Activated T-helper 17 cell treated with anti-CD3 and anti-CD28 coated beads, Interleukin-2, amount 50 U/mL, for 72 hours (primary cell): ENCODE measurements around the gene CNMD. TPM values are rescaled to one million over a fixed set of nuclear protein-coding genes. Genes with fewer than 3 reads are reported as not detected.
A peak's percentile ranks its signal among the peaks of the same experiment; 100 is the strongest.

Source experiments
- ATAC-seq: fragments of 150-1000 bp; cut with Tn5 transposase; replicated peaks from 2 replicates; pipeline ENCODE4 v1.10.0; 2021; ENCODE audit warnings: mild to moderate bottlenecking, moderate library complexity
- H3K27ac Mint-ChIP-seq: one replicate; pipeline ENCODE4 v1.8.0; 2022; ENCODE audit warnings: mixed read lengths
- H3K27me3 Mint-ChIP-seq: one replicate; pipeline ENCODE4 v1.8.0; 2022; ENCODE audit warnings: mixed read lengths
- H3K36me3 Mint-ChIP-seq: one replicate; pipeline ENCODE4 v1.8.0; 2022; ENCODE audit warnings: low read depth, mild to moderate bottlenecking, mixed read lengths
- H3K4me1 Mint-ChIP-seq: one replicate; pipeline ENCODE4 v1.8.0; 2022; ENCODE audit warnings: mixed read lengths
- H3K4me3 Mint-ChIP-seq: one replicate; pipeline ENCODE4 v1.8.0; 2022; ENCODE audit warnings: mild to moderate bottlenecking, mixed read lengths
- H3K9me3 Mint-ChIP-seq: one replicate; pipeline ENCODE4 v1.8.0; 2022; ENCODE audit warnings: mixed read lengths
- total RNA-seq, 2 donors: library from RNA; stranded (reverse); gene quantifications; one replicate each; pipeline ENCODE4 v1.2.3, GENCODE V29; 2022

CNMD gene
- total RNA-seq, 2 donors from 2014 or later: not detected

DNA sequence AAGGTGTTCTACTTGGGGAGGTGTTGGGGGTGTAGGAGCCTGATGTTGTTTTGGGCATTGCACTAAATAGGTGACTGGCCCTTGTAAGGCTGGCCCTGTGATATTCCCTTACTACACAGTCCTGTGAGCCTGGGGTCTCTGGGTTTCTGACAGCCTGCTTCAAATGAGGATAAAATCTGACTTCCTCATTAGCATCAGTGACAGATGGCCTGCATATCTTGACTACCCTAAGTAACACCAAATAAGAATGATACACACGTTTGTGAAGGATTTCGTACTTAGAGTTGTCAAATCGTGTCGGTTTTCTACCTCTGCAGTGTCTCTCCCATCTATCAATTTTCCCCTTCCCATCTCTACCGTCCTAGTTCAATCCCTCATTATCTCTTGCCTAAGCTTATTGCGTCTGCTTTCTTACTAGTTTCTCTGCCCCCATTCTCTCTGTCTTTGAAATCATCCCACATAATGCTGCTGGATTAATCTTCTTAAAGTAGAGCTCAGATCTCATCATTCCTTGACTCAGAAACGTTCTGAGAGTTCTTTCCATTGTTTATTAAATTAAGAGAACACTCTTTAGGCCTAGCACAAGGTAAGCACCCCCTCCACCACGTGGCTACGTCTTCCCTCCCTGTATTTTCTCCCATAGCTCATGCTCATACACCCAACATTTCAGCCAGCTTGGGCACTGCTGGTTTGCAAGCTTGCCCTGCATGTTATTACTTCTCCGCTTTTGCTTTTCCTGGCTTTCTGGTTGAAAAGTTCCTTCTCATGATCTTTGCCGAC, 26.2 kb upstream of the CNMD start:
- Mint-ChIP-seq H3K4me1 (no peaks in the 10 kb centered on the region), H3K9me3 (peaks cover 8% of the 10 kb centered on the region), H3K27ac (no peak overlapping the region), H3K36me3 (no peaks in the 10 kb centered on the region), H3K27me3 (peaks cover 16% of the 10 kb centered on the region), H3K4me3 (no peak overlapping the region)
- no peak for ATAC-seq

DNA sequence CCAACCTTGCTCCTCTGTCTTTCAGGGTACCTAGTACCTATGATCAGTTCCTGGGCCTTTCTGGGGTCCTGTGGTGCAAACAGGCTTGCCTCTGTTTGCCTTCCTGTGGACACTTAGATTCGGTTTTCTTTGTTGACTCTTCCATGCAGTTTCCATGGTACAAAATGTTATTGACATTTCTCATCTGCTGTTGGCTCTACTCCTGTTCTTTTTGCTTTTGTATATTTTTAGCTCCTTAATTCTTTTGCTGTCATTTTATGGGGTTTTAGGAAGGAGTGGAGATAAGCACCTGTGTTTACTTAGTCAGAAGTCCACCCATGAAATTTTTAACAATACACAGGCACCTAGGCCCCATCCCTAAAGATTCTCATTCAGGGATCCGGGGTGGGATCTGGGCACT, 20.5 kb upstream of the CNMD start:
- Mint-ChIP-seq H3K27me3 (peaks cover 13% of the 10 kb centered on the region), H3K4me1 (no peaks in the 10 kb centered on the region), H3K27ac (no peak overlapping the region), H3K36me3 (no peaks in the 10 kb centered on the region), H3K9me3 (peaks cover 3% of the 10 kb centered on the region), H3K4me3 (no peak overlapping the region)
- no peak for ATAC-seq

GRCh38 chr13:52758114-52758513, 18.5 kb upstream of the CNMD start:
- Mint-ChIP-seq H3K36me3 (no peaks in the 10 kb centered on the region), H3K27ac (no peak overlapping the region), H3K9me3 (peaks cover 3% of the 10 kb centered on the region), H3K4me1 (no peaks in the 10 kb centered on the region), H3K27me3 (peaks cover 17% of the 10 kb centered on the region), H3K4me3 (no peak overlapping the region)
- ATAC-seq: no peak

DNA sequence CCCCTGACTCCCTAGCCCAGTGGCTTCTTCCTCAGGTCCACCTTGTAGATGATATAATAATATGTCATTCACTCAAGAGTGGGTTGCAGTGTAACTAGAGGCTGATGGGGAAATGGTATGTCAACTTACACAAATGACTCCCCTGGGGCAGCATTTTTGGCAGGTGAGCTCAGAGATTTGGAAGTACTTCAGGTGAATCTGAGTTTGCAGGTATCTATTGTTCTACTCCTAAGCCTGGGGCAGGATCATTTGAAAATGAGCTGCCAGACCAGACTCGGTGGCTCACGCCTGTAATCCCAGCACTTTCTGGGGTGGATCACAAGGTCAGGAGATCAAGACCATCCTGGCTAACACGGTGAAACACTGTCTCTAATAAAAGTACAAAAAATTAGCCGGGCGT, 11.6 kb upstream of the CNMD start:
- Mint-ChIP-seq H3K27me3 (peaks cover 29% of the 10 kb centered on the region), H3K4me3 (no peak overlapping the region), H3K4me1 (no peaks in the 10 kb centered on the region), H3K36me3 (no peaks in the 10 kb centered on the region), H3K27ac (no peak overlapping the region), H3K9me3 (no peaks in the 10 kb centered on the region)
- ATAC-seq: no peak

GRCh38 chr13:52750713-52751112, 11.1 kb upstream of the CNMD start:
- H3K4me3 Mint-ChIP-seq: no peak overlapping the region
- H3K27ac Mint-ChIP-seq: no peak overlapping the region
- no peaks in the 10 kb centered on the region for H3K4me1 Mint-ChIP-seq
- no peaks in the 10 kb centered on the region for H3K36me3 Mint-ChIP-seq
- H3K27me3 Mint-ChIP-seq: peaks cover 31% of the 10 kb centered on the region
- H3K9me3 Mint-ChIP-seq: no peaks in the 10 kb centered on the region
- ATAC-seq: no peak

GRCh38 chr13:52749419-52749818, 9.8 kb upstream of the CNMD start:
- Mint-ChIP-seq H3K4me3 (no peak overlapping the region), H3K4me1 (peaks cover 5% of the 10 kb centered on the region), H3K27me3 (peaks cover 41% of the 10 kb centered on the region), H3K27ac (no peak overlapping the region), H3K9me3 (no peaks in the 10 kb centered on the region), H3K36me3 (no peaks in the 10 kb centered on the region)
- no peak for ATAC-seq

- Mint-ChIP-seq H3K4me3 (no peak overlapping the region), H3K27ac (no peak overlapping the region), H3K36me3 (no peaks in the 10 kb centered on the region), H3K27me3 (peaks cover 52% of the 10 kb centered on the region), H3K9me3 (no peaks in the 10 kb centered on the region), H3K4me1 (peaks cover 5% of the 10 kb centered on the region)
- ATAC-seq: no peak
These were observed 6.5 kb upstream of the CNMD start for GRCh38 chr13:52746141-52746540.

- Mint-ChIP-seq H3K9me3 (no peaks in the 10 kb centered on the region), H3K4me1 (peaks cover 5% of the 10 kb centered on the region), H3K27me3 (peaks cover 56% of the 10 kb centered on the region), H3K4me3 (no peak overlapping the region), H3K27ac (no peak overlapping the region), H3K36me3 (no peaks in the 10 kb centered on the region)
- ATAC-seq: no peak
These were observed 5.3 kb upstream of the CNMD start for GRCh38 chr13:52744842-52745375.

- Mint-ChIP-seq H3K4me3 (no peak overlapping the region), H3K36me3 (no peaks in the 10 kb centered on the region), H3K4me1 (peaks cover 5% of the 10 kb centered on the region), H3K27ac (no peak overlapping the region), H3K9me3 (no peaks in the 10 kb centered on the region), H3K27me3 (peaks cover 55% of the 10 kb centered on the region)
- ATAC-seq: no peak
These were observed 4.4 kb upstream of the CNMD start for GRCh38 chr13:52743988-52744387.

GRCh38 chr13:52743569-52743968, 3.9 kb upstream of the CNMD start:
- no peak for ATAC-seq
- Mint-ChIP-seq H3K36me3 (no peaks in the 10 kb centered on the region), H3K27me3 (peaks cover 56% of the 10 kb centered on the region), H3K4me3 (no peak overlapping the region), H3K27ac (no peak overlapping the region), H3K9me3 (no peaks in the 10 kb centered on the region), H3K4me1 (peaks cover 5% of the 10 kb centered on the region)

DNA sequence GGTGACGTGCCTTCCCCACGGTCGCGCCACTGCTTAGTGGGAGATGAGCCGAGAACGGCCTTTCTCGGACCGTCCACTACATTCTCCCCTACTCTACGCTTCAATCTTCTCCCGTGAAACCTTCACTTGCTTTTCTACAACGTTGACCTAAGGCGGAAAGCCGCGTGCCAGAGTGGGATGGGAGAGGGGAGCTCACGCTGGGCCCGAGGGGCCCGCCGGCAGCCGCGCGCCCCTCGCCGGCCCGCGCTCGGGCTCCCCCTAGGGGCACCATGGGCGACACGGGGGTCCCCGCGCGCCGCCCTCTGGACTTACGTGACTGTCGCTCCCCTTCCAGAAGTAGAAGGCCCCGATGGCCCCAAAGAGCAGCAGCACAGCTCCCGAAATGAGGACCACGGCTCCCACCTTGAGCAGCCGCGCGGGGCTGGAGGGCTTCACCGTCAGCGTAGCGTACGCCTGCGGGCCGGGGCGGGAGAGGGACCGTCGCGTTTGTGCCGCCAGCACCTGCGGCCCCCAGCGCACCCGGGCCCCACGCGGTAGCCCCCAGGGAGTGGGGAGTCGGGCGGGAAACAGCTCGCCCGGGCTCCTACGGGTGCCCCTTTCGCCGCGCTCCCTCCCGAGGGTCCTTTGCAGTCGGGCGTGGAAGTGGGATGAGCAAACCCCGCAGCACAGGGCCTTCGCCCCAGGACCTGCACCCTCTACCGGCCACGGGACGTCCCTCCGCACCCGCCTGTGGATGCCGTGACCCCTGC, 727 bp downstream of the CNMD start:
- H3K27me3 Mint-ChIP-seq: peaks cover 47% of the 10 kb centered on the region
- no peaks in the 10 kb centered on the region for H3K9me3 Mint-ChIP-seq
- no peak for ATAC-seq
- no peaks in the 10 kb centered on the region for H3K36me3 Mint-ChIP-seq
- peak overlapping the region; percentile 9 for H3K4me3 Mint-ChIP-seq
- H3K4me1 Mint-ChIP-seq: no peaks in the 10 kb centered on the region
- no peak overlapping the region for H3K27ac Mint-ChIP-seq

GRCh38 chr13:52737965-52738364, 1.7 kb downstream of the CNMD start:
- Mint-ChIP-seq H3K27me3 (peaks cover 46% of the 10 kb centered on the region), H3K4me3 (peak overlapping the region; percentile 9), H3K4me1 (no peaks in the 10 kb centered on the region), H3K36me3 (no peaks in the 10 kb centered on the region), H3K9me3 (no peaks in the 10 kb centered on the region), H3K27ac (no peak overlapping the region)
- no peak for ATAC-seq

DNA sequence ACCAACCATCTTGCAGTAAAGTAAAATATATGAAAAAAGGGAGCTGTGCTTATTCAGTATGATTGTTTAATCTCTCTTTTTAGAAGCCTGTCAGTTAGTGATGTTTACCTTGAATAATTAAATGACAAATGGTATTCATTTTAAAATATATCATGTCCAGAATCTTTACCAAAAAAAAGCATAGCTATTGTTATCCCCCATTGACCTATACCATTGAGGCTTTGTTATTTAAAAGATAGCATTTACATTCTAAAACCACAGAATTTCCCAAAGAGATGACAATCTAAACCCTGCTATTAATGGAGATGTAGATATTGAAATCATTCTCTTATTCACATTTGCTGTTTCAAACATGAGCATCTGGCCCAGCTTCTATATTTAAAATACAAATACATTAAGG, 2.2 kb downstream of the CNMD start:
- Mint-ChIP-seq H3K27ac (no peak overlapping the region), H3K4me1 (no peaks in the 10 kb centered on the region), H3K27me3 (peaks cover 41% of the 10 kb centered on the region), H3K36me3 (no peaks in the 10 kb centered on the region), H3K9me3 (no peaks in the 10 kb centered on the region), H3K4me3 (no peak overlapping the region)
- no peak for ATAC-seq

DNA sequence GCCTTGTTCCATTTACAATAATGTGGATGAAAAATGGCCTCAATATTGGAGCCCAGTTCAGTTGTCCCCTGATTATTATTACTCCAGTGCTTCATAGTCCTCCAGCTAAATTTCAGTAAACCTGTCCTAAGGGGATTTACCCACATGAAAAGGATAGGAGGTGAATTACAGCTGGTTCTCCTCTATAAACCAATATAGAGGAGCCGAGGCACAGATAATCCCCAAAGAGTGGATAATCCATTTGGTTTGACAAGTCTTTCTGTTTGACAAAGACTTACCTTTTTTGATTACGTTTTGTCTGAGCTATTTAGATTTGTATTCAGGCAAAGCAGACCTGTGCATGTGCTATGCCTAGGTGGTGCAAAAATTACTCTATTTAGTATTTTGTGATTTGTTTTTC, 2.7 kb downstream of the CNMD start:
- Mint-ChIP-seq H3K9me3 (no peaks in the 10 kb centered on the region), H3K4me3 (no peak overlapping the region), H3K27me3 (peaks cover 39% of the 10 kb centered on the region), H3K36me3 (no peaks in the 10 kb centered on the region), H3K4me1 (no peaks in the 10 kb centered on the region), H3K27ac (no peak overlapping the region)
- ATAC-seq: no peak

- Mint-ChIP-seq H3K4me1 (no peaks in the 10 kb centered on the region), H3K27me3 (peaks cover 29% of the 10 kb centered on the region), H3K9me3 (no peaks in the 10 kb centered on the region), H3K4me3 (no peak overlapping the region), H3K36me3 (no peaks in the 10 kb centered on the region), H3K27ac (no peak overlapping the region)
- no peak for ATAC-seq
These were observed 5.5 kb downstream of the CNMD start for GRCh38 chr13:52734075-52734623.
